ENCODE data around the gene CARD18.

Gene CARD18

DNA sequence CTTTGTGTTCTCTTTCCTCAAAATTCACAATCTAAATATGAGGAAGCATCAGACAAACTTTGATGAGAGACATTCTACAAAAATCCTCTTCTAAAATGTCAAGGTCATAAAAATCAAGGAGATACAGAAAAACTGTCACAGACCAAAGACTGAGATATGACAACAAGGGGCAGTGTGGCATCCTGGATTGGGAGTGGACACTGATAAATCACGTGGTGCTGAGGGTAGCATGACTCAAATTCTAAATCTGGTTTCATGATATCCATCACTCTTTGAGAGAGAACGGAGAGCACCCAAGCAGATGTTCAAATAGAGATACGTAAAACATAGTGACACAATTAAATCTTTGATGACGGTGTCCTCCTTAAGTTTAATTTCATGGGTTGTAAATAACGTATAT, 13.0 kb upstream of the CARD18 start:
- no peaks in the 10 kb centered on the region for H3K27me3 Mint-ChIP-seq
- H3K4me3 Mint-ChIP-seq, result no peak overlapping the region
- no peak overlapping the region for H3K27ac Mint-ChIP-seq
- no peaks in the 10 kb centered on the region for H3K9me3 Mint-ChIP-seq
- no peaks in the 10 kb centered on the region for H3K36me3 Mint-ChIP-seq (ENCODE audit: low read depth)
- no peaks in the 10 kb centered on the region for H3K4me1 Mint-ChIP-seq (ENCODE audit: low read depth)

DNA sequence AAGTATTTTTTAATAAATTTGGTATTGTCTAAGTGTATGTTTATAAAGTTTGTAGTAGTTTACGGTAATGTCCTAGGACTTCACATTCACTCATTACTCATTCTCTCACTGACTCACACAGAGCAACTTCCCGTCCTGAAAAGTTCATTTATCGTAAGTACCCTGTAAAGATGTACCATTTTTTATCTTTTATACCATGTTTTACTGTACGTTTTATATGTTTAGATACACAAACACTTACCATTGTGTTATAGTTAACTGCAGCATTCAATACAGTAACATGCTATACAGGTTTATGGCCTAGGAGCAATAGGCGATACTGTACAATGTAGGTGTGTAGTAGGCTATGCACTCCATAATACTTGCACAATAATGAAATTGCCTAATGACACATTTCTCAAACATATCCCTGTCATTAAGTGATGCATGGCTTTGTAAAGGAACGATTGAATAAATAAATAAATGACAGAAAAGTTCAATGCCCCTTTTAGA, 12.5 kb upstream of the CARD18 start:
- no peak overlapping the region for H3K4me3 Mint-ChIP-seq
- H3K4me1 Mint-ChIP-seq (ENCODE audit: low read depth), result no peaks in the 10 kb centered on the region
- no peaks in the 10 kb centered on the region for H3K36me3 Mint-ChIP-seq (ENCODE audit: low read depth)
- no peak overlapping the region for H3K27ac Mint-ChIP-seq
- no peaks in the 10 kb centered on the region for H3K27me3 Mint-ChIP-seq
- H3K9me3 Mint-ChIP-seq, result no peaks in the 10 kb centered on the region

DNA sequence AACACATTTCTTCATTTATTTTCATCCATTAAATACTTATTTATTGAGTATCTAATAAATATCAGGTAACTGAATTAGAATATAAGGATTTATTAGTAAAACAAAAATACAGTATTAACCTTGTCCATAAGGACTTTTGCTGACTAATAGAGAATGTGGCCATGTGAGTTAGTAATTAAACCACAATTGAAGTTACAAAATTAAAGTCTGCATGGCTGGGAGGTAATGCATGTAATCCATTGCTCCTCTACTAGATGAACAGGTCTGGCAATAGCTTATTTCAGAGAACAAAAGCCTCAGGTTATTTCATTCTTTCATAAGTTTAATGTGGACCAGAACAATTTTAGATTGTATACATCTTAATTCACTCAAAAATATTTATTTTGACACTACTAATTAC, 9.9 kb upstream of the CARD18 start:
- no peaks in the 10 kb centered on the region for H3K4me1 Mint-ChIP-seq (ENCODE audit: low read depth)
- no peak overlapping the region for H3K4me3 Mint-ChIP-seq
- no peaks in the 10 kb centered on the region for H3K27me3 Mint-ChIP-seq
- H3K36me3 Mint-ChIP-seq (ENCODE audit: low read depth), result no peaks in the 10 kb centered on the region
- no peaks in the 10 kb centered on the region for H3K9me3 Mint-ChIP-seq
- no peak overlapping the region for H3K27ac Mint-ChIP-seq

DNA sequence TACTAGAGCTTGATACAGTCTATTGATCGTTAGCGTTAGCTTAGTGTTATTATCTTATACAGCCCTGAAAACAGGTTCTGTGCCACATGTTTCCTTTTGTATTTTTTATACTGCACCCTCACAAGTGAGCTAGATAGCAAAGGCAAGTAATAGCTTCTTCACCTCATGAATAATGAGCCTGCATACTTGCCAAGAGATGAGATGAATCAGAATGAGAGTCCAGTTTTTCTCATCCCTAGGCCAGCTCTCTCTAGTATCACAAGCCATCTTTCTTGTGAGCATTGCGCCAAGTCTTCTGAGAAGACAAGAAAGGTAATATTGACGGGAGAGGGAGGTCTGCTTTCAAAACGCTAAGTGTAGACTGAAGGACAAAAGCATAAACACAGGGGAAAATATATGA, 8.7 kb upstream of the CARD18 start:
- Mint-ChIP-seq H3K27ac (no peak overlapping the region), H3K4me1 (ENCODE audit: low read depth) (no peaks in the 10 kb centered on the region), H3K36me3 (ENCODE audit: low read depth) (no peaks in the 10 kb centered on the region), H3K27me3 (no peaks in the 10 kb centered on the region), H3K9me3 (no peaks in the 10 kb centered on the region), H3K4me3 (no peak overlapping the region)

DNA sequence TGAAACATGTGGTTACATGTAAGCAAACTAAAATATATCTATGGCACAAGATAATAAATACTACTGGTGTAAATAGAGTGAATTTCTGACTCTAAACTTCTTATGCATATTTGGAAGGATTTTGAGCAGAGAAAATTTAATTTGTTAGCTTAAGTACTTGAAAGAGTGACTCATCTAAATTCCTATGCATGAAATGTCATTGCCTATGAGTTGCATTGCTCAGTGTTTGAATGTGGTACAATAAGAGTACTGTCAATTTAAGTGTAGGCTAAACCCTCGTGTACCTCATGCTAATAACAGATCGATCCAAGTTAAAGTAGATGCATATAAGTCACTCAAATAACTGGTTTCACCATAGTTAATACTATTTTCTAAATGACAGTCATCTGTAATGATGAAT, 5.3 kb upstream of the CARD18 start:
- Mint-ChIP-seq H3K36me3 (ENCODE audit: low read depth) (no peaks in the 10 kb centered on the region), H3K27me3 (peaks cover 6% of the 10 kb centered on the region), H3K9me3 (no peaks in the 10 kb centered on the region), H3K4me1 (ENCODE audit: low read depth) (no peaks in the 10 kb centered on the region), H3K27ac (no peak overlapping the region), H3K4me3 (no peak overlapping the region)

DNA sequence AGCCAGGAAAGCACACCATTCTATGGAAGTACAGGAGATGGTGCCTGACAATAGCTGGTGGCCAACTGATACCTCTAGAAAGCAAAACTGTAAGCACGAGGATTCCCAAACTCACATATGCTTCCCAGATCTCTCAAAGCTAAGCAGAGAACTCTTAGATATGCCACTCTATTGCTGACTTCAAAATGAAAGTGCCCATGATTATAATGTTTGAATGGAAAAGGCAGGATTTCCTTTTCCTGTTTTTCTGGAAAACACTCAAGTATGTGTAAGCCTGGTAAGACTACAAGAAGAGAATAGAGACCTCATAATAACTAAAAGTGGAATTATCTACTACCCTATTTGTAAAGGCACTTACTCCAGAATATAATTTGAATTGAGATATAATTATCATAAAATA, 2.6 kb upstream of the CARD18 start:
- no peak overlapping the region for H3K27ac Mint-ChIP-seq
- H3K36me3 Mint-ChIP-seq (ENCODE audit: low read depth), result no peaks in the 10 kb centered on the region
- no peak overlapping the region for H3K4me3 Mint-ChIP-seq
- H3K9me3 Mint-ChIP-seq, result no peaks in the 10 kb centered on the region
- H3K27me3 Mint-ChIP-seq, result peaks cover 13% of the 10 kb centered on the region
- no peaks in the 10 kb centered on the region for H3K4me1 Mint-ChIP-seq (ENCODE audit: low read depth)

DNA sequence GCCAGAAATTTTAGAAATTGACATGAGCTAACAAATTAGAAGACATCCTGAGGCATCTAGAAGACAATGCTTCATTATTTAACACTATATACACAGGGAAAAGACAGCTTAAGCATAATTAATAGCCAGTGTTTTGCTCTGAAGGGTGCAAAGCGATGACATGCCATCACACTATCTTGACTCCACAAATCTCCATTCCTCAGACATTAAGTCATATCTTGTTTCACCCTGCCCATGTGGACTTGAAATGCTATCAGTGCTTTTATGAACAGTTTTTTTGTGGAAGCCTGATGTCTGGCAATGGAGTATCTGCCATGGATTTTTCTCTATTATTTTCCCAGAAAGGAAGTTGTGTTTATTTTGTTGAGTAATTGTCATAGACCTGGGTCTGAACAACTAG, 2.3 kb downstream of the CARD18 start:
- Mint-ChIP-seq H3K4me1 (ENCODE audit: low read depth) (no peaks in the 10 kb centered on the region), H3K9me3 (peaks cover 5% of the 10 kb centered on the region), H3K36me3 (ENCODE audit: low read depth) (no peaks in the 10 kb centered on the region), H3K27me3 (peaks cover 22% of the 10 kb centered on the region), H3K4me3 (no peak overlapping the region), H3K27ac (no peak overlapping the region)

DNA sequence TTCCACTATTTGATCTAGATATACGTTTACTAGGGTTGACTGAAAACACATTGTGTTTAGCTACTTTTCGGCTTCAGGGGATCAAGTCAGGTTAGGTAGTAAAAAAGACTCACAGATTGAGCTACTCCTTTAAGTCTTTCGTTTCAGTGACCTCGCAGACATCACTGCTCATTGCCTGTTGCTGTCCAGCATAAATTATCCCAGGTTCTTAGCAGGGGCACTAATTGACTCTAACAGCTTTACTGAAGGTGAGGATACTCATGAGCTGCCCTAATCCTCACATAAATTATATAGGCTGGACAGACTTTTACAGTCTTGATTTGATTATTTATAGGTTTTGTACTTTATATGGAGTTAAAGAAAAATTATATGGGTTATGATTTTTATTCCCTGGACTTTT, 3.7 kb downstream of the CARD18 start:
- no peak overlapping the region for H3K4me3 Mint-ChIP-seq
- H3K4me1 Mint-ChIP-seq (ENCODE audit: low read depth), result no peaks in the 10 kb centered on the region
- H3K36me3 Mint-ChIP-seq (ENCODE audit: low read depth), result no peaks in the 10 kb centered on the region
- H3K9me3 Mint-ChIP-seq, result peaks cover 11% of the 10 kb centered on the region
- peaks cover 16% of the 10 kb centered on the region for H3K27me3 Mint-ChIP-seq
- no peak overlapping the region for H3K27ac Mint-ChIP-seq

DNA sequence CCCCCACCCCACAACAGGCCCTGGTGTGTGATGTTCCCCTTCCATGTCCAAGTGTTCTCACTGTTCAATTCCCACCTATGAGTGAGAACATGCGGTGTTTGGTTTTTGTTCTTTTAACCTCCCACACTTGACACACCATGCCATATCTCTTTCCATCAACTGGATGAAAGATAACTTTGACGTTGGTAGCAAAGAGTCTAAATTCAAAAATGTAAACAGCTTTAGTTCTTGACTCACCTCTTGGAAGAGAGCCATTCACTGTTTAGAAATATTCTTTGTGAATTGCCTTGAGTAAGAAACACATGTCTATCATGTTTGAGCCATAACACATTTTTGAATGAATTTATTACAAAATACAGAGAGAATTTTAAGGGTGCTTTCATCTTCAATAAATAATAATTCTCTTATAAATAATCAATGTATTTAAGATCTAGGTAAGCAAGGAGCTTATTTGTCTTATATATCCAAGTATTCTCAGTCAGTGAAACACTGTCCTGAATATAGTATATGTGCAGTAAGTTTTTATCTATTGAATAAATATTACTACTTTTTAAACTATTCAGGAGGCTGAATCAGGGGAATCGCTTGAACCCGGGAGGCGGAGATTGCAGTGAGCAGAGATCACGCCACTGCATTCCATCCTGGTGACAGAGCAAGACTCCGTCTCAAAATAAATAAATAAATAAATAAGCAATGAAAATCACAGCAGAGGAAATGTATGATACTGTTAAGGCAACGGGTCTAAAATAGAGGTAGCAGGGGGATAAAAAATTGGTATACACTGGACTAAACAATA, 6.7 kb downstream of the CARD18 start:
- Mint-ChIP-seq H3K36me3 (ENCODE audit: low read depth) (no peaks in the 10 kb centered on the region), H3K9me3 (peaks cover 12% of the 10 kb centered on the region), H3K4me3 (no peak overlapping the region), H3K27me3 (peaks cover 13% of the 10 kb centered on the region), H3K4me1 (ENCODE audit: low read depth) (no peaks in the 10 kb centered on the region), H3K27ac (no peak overlapping the region)

DNA sequence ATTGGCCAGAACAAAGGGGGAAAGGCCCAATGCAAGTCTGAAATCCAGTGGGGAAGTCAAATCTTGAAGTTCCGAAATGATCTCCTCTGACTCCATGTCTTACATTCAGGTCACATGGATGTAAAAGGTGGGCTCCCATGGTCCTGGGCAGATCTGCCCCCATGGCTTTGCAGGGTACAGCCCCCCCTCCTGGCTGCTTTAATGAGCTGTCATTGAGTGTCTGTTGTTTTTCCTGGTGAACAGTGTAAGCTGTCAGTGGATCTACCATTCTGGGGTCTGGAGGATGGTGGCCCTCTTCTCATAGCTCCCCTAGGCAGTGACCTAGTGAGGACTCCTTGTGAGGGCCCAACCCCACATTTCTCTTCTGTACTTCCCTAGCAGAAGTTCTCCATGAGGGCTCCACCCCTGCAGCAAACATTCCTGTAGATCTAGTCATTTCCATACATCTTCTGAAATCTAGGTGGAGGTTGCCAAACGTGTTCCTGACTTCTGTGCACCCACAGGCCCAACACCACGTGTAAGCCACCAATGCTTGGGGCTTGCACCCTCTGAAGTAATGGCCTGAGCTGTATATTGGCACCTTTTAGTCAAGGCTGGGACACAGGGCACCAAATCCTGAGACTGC, 9.3 kb downstream of the CARD18 start:
- Mint-ChIP-seq H3K4me3 (no peak overlapping the region), H3K4me1 (ENCODE audit: low read depth) (no peaks in the 10 kb centered on the region), H3K27me3 (peaks cover 4% of the 10 kb centered on the region), H3K36me3 (ENCODE audit: low read depth) (no peaks in the 10 kb centered on the region), H3K9me3 (peaks cover 10% of the 10 kb centered on the region), H3K27ac (no peak overlapping the region)

DNA sequence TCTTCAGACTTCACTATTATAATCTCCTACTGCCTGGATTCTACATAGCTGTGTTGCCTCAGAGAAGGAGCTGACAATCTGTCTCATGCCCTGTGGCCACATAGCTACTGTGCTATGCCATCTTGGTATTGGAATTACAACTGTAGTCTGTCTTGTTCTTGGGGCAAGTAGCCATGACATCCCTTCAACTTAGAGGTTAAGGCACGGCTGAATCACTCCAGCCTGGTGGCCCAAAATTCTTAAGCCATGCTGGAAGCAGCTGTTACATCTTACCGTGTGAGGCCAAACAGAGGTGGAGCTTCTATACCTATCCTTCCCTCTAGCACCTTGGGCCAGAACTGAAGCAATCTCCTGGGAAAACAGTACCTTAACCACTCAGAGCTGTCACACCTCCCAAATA, 14.8 kb downstream of the CARD18 start:
- Mint-ChIP-seq H3K4me1 (ENCODE audit: low read depth) (no peaks in the 10 kb centered on the region), H3K27ac (no peak overlapping the region), H3K9me3 (peaks cover 4% of the 10 kb centered on the region), H3K27me3 (no peaks in the 10 kb centered on the region), H3K36me3 (ENCODE audit: low read depth) (no peaks in the 10 kb centered on the region), H3K4me3 (no peak overlapping the region)

DNA sequence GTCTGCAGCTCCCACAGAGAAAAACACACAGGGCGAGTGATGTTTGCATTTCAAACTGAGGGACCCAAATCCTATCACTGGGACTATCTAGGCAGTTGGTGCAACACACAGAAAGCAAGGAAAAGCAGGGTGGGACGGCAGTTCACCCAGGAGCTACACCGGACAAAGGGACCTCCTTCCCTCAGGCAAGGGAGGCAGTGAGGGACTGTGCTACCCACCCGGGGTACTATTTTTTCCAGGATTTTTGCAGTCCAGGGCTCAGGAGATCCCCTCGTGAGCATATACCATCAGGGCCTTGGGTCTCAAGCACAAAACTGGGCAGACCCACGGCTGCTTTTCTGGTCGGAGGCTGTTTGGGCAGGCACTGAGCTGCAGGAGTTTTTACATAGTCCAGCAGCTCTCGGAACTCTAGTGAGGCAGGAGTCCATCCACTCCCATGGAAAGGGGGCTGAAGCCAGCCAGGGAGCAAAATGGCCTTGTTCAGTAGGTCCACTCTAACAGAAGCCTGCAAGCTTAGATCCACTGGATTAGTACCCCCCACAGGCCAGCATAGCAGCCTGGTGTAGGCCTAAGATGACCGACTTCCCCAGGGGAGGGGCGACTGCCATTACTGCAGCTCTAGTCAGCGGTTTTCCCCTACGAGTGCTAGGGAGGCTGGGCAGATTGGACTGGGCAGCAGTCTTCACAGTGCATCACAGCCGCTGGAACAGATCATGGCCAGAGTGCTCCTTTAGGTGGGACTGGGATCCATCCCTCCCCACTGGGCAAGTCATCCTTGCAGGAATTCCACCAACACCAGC, 28.2 kb downstream of the CARD18 start:
- Mint-ChIP-seq H3K4me1 (ENCODE audit: low read depth) (peaks cover 20% of the 10 kb centered on the region), H3K9me3 (no peaks in the 10 kb centered on the region), H3K27ac (no peak overlapping the region), H3K4me3 (no peak overlapping the region), H3K27me3 (peaks cover 9% of the 10 kb centered on the region), H3K36me3 (ENCODE audit: low read depth) (no peaks in the 10 kb centered on the region)

DNA sequence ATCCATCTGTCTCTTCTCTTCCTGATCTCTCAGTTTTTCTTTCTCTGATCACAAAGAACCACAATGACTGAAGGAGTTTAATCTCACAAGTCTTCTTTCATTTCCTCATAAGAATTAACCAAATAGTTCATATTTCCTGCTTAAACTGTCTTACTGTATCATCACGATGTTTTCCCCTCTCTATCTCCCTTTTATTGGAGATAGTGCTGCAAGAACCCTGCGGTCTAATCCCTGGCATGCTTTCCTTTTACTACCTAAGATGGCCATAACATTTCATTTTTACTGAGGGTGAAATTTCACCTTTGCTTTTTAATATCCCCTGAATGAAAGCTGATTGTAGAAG, 28.9 kb downstream of the CARD18 start:
- H3K36me3 Mint-ChIP-seq (ENCODE audit: low read depth), result no peaks in the 10 kb centered on the region
- no peak overlapping the region for H3K27ac Mint-ChIP-seq
- peaks cover 4% of the 10 kb centered on the region for H3K27me3 Mint-ChIP-seq
- no peaks in the 10 kb centered on the region for H3K9me3 Mint-ChIP-seq
- H3K4me1 Mint-ChIP-seq (ENCODE audit: low read depth), result peaks cover 20% of the 10 kb centered on the region
- no peak overlapping the region for H3K4me3 Mint-ChIP-seq

DNA sequence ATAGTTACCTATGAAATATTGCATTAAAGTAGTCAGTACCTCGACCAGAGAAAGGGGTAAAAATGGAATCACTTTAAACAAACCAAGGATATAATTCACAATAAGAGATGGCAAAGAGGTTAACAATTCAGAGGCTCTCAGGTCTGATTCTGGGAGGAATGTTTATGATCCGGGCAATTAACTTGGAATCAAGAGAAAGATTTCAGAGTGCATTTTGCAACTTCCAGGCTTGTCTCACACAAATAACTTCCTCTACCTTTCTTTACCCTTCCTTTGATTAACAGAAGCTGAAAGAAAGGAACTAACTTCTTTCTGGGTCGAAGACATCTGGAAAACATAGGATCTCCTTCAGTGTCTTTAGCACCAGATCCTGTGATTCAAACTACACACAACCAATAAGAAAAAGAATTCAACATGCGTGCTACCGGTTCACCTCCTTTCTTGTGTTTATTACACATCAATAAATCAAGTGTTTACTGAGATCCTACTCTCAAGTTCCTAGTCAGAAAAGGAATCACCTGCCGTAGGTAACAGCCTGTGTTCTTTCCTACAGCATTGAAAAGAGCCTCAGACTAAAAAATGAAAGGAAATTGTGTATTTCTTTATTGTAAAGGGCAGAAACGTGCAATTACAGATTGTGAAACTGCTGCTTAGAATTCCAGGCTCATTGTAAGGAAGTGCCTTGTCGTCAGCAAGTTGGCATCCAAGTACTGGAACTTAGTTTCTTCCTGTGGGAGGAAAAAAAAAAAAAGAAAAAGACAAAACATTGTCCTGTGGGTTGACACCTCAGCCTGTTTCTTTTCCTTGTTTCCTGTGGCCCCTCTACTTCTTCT, 29.5 kb downstream of the CARD18 start:
- H3K27me3 Mint-ChIP-seq, result peaks cover 4% of the 10 kb centered on the region
- no peak overlapping the region for H3K27ac Mint-ChIP-seq
- no peak overlapping the region for H3K4me3 Mint-ChIP-seq
- H3K4me1 Mint-ChIP-seq (ENCODE audit: low read depth), result peaks cover 20% of the 10 kb centered on the region
- no peaks in the 10 kb centered on the region for H3K36me3 Mint-ChIP-seq (ENCODE audit: low read depth)
- no peaks in the 10 kb centered on the region for H3K9me3 Mint-ChIP-seq

Data from stimulated activated naive CD8-positive, alpha-beta T cell treated with anti-CD3 and anti-CD28 coated beads, Interleukin-15, Interleukin-2, amounts not matched to agents 100 ng/mL and 50 ng/mL, for 24 hours (primary cell).